SK-N-SH (cell line): Measurements from ENCODE around the gene PPA2. TPM values are rescaled to one million over a fixed set of nuclear protein-coding genes. Genes with fewer than 3 reads are reported as not detected.

Experiments
- CTCF ChIA-PET: fragments of 300-600, 350-600 bp; formaldehyde crosslinking; extraction: SDS; loops from one replicate; lab custom pipeline; 2021; lab: Yijun Ruan, JAX
- POLR2A ChIA-PET: fragments of 350-600 bp; sonication (Branson Sonifier 250); formaldehyde crosslinking; extraction: SDS; loops from one replicate; lab custom pipeline; 2020; ENCODE audit warnings: antibody characterized with exemption, inconsistent platforms; lab: Yijun Ruan, JAX
- DNase-seq: peaks from one replicate; pipeline ENCODE4 v3.0.0; 2012
- H2AFZ ChIP-seq: fragments of 200-600 bp; sonication (generic); 2 replicates; pipeline ENCODE4 v1.8.1; 2016; ENCODE audit warnings: antibody characterized with exemption, mild to moderate bottlenecking, low read depth
- H3F3A ChIP-seq: fragments of 200-600 bp; sonication (generic); replicated peaks from 2 replicates; pipeline ENCODE3; 2016; ENCODE audit warnings: antibody characterized with exemption, mild to moderate bottlenecking; ENCODE audit not compliant: insufficient read depth
- H3K27ac ChIP-seq, 2 experiments: fragments of 200-500 bp in 1 of 2; fragments of 200-600 bp in 1 of 2; sonication (Bioruptor generic) in 1 of 2; sonication (generic), shearing (Covaris generic) in 1 of 2; 2 replicates each; pipeline versions ENCODE4 v1.5.1 to v1.6.1; 2014 to 2016; ENCODE audit warnings: low read depth in 2 of 2, inconsistent platforms in 1 of 2, low read length in 1 of 2, mild to moderate bottlenecking in 1 of 2, mixed read lengths in 1 of 2
- H3K27me3 ChIP-seq: fragments of 200-600 bp; sonication (generic), shearing (Covaris generic); 2 replicates; pipeline ENCODE4 v1.6.1; 2016; ENCODE audit warnings: mixed run types; ENCODE audit not compliant: insufficient read depth
- H3K36me3 ChIP-seq, 2 experiments: fragments of 200-500 bp in 1 of 2; fragments of 200-600 bp in 1 of 2; sonication (Bioruptor generic) in 1 of 2; sonication (generic) in 1 of 2; replicated peaks in 1 of 2; 2 replicates each; pipeline versions ENCODE3 to v1.5.1; 2014 to 2016; ENCODE audit warnings: low read length in 1 of 2, mild to moderate bottlenecking in 1 of 2; ENCODE audit not compliant: insufficient read depth in 2 of 2, control insufficient read depth in 1 of 2
- H3K4me1 ChIP-seq, 2 experiments: fragments of 200-500 bp in 1 of 2; fragments of 200-600 bp in 1 of 2; sonication (Bioruptor generic) in 1 of 2; sonication (generic), shearing (Covaris generic) in 1 of 2; 2 replicates each; pipeline versions ENCODE4 v1.5.1 to v1.6.1; 2014 to 2016; ENCODE audit warnings: low read depth in 1 of 2, low read length in 1 of 2, mixed run types in 1 of 2; ENCODE audit not compliant: insufficient read depth in 2 of 2, control insufficient read depth in 1 of 2
- H3K4me2 ChIP-seq: fragments of 200-600 bp; sonication (generic), shearing (Covaris generic); 2 replicates; pipeline ENCODE4 v1.6.1; 2017; ENCODE audit warnings: mixed run types
- H3K4me3 ChIP-seq, 2 experiments: fragments of 200-500 bp in 1 of 2; fragments of 200-600 bp in 1 of 2; sonication (Bioruptor generic) in 1 of 2; sonication (generic), shearing (Covaris generic) in 1 of 2; 2 replicates each; pipeline versions ENCODE4 v1.5.1 to v1.8.1; 2014 to 2016; ENCODE audit warnings: low read depth in 2 of 2, inconsistent platforms in 1 of 2, low read length in 1 of 2, mild to moderate bottlenecking in 1 of 2, mixed read lengths in 1 of 2, moderate library complexity in 1 of 2
- H3K79me2 ChIP-seq: fragments of 200-600 bp; sonication (generic); 2 replicates; pipeline ENCODE4 v1.8.1; 2017; ENCODE audit warnings: mild to moderate bottlenecking; ENCODE audit not compliant: insufficient read depth
- H3K9ac ChIP-seq: fragments of 200-600 bp; sonication (generic); 2 replicates; pipeline ENCODE4 v1.6.1; 2017; ENCODE audit warnings: mixed run types
- H3K9me2 ChIP-seq: fragments of 200-600 bp; sonication (generic); 2 replicates; pipeline ENCODE4 v1.6.1; 2017; ENCODE audit warnings: mixed run types
- H3K9me3 ChIP-seq: fragments of 200-600 bp; sonication (generic); 2 replicates; pipeline ENCODE4 v1.6.1; 2017; ENCODE audit warnings: mixed run types, mild to moderate bottlenecking, moderate library complexity
- H4K20me1 ChIP-seq: fragments of 200-600 bp; sonication (generic); 2 replicates; pipeline ENCODE4 v1.6.1; 2017; ENCODE audit warnings: mild to moderate bottlenecking, mixed run types; ENCODE audit not compliant: insufficient read depth
- CHD2 ChIP-seq: fragments of 150-350 bp; IDR thresholded peaks from 2 replicates; pipeline ENCODE4 v1.6.1; 2018; ENCODE audit warnings: low read length; ENCODE audit not compliant: partially characterized antibody
- EZH2phosphoT487 ChIP-seq: fragments of 200-600 bp; sonication (generic); IDR thresholded peaks from 2 replicates; pipeline ENCODE4 v1.6.1; 2017; ENCODE audit warnings: low read depth, mixed run types, mild to moderate bottlenecking, antibody characterized with exemption, moderate library complexity, borderline replicate concordance
- FOXJ3 ChIP-seq: sonication (generic); formaldehyde crosslinking; IDR thresholded peaks from 2 replicates; pipeline ENCODE4 v1.5.1; 2020; ENCODE audit warnings: mild to moderate bottlenecking, missing genetic modification reagents
- JUND ChIP-seq: IDR thresholded peaks from 2 replicates; pipeline ENCODE4 v1.4.0; 2012
- MXI1 ChIP-seq: IDR thresholded peaks from 2 replicates; pipeline ENCODE4 v1.6.1; 2012; ENCODE audit warnings: mild to moderate bottlenecking, low read depth, low read length, improper control_type of control experiment
- NFIC ChIP-seq: IDR thresholded peaks from 2 replicates; pipeline ENCODE4 v1.4.0; 2012; ENCODE audit warnings: borderline replicate concordance
- NRF1 ChIP-seq: IDR thresholded peaks from 2 replicates; pipeline ENCODE4 v1.6.1; 2012; ENCODE audit warnings: low read depth, mild to moderate bottlenecking, low read length
- POLR2AphosphoS5 ChIP-seq: IDR thresholded peaks from 2 replicates; pipeline ENCODE4 v1.6.1; 2012; ENCODE audit warnings: low read depth, low read length
- RAD21 ChIP-seq: IDR thresholded peaks from 2 replicates; pipeline ENCODE4 v1.6.1; 2012; ENCODE audit warnings: mild to moderate bottlenecking, low read length
- RCOR1 ChIP-seq: fragments of 150-350 bp; IDR thresholded peaks from 2 replicates; pipeline ENCODE4 v1.6.1; 2017; ENCODE audit warnings: antibody characterized with exemption, low read length
- SIN3A ChIP-seq: IDR thresholded peaks from 2 replicates; pipeline ENCODE4 v1.6.1; 2012; ENCODE audit warnings: low read depth, mild to moderate bottlenecking, low read length, moderate library complexity, borderline replicate concordance
- SMC3 ChIP-seq: IDR thresholded peaks from 2 replicates; pipeline ENCODE4 v1.6.1; 2012; ENCODE audit warnings: low read depth, low read length, improper control_type of control experiment
- YY1 ChIP-seq: IDR thresholded peaks from 2 replicates; pipeline ENCODE4 v1.4.0; 2012; ENCODE audit warnings: low read depth, mild to moderate bottlenecking
- WGBS: methylation state at CpG from one replicate; pipeline ENCODE4 v1.1.6; 2017; ENCODE audit warnings: low lambda C conversion rate; 5-methylcytosine and 5-hydroxymethylcytosine counted together
- polyA plus RNA-seq, 3 experiments: library from polyadenylated mRNA; depleted of rRNA; stranded (reverse); fragments of >200 nt; gene quantifications; 2 replicates each; pipeline ENCODE4 v1.2.3, GENCODE V29; 2012
- TF ChIP-seq, protein P1 (sequence below): fragments of 150-350 bp; IDR thresholded peaks from 2 replicates; pipeline ENCODE4 v1.6.1; 2016; ENCODE audit warnings: mild to moderate bottlenecking, low read depth, low read length
- TF ChIP-seq, protein P2 (sequence below): IDR thresholded peaks from 2 replicates; pipeline ENCODE4 v1.6.1; 2012; ENCODE audit warnings: mild to moderate bottlenecking, low read depth, low read length, moderate library complexity
- TF ChIP-seq, protein P3 (sequence below): IDR thresholded peaks from 2 replicates; pipeline ENCODE4 v1.4.0; 2012; ENCODE audit warnings: low read depth
- TF ChIP-seq, protein P4 (sequence below): IDR thresholded peaks from 2 replicates; pipeline ENCODE4; 2012

The PPA2 gene
- polyA plus RNA-seq, 1 of the 3 experiments (the other 2 are of a cell fraction) = 57.8 TPM

DNA sequence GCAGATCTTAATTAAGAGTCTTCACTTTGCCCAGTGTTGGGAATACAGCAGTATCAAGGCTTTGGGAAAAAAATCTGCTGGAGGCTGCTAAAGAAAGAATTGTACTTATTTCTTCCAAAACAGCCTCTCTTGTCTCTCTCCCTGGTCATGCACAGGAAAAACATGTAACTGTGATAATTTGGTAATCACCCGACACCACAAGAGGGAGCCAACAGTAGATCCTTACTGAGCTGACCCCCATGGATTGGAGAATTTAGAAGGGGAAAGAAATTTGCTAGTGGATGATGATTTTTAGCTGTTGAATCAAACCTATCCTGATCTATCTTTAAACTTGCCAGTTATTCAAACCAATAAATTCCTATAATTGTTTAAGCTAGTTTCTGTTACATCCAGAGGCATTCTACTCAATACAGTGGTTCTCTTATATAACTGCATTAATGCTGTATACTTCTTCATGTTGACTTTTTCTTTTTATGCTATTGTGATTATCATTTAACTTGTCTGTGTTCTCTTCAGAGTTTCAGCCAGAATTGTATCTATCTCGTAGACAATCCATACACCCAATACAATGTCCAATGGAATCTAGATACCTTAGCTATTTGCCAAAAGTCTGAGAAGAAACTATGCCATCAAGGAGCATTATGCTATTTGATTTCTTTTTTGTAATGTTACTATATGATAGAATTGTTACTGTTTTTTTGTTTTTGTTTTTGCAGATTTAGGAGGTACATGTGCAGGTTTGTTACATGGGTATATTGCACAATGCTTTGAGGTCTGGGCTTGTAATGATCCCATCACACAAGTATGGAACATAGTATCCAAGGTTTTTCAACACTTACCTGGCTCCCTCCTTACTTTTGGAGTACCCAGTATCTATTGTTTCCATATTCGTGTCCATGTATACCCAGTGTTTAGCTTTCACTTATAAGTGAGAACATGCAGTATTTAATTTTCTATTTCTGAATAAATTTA lies 47.2 kb upstream of the PPA2 start (continued):
- TF ChIP-seq RCOR1 (no peak), SMC3 (peak; percentile 78), NRF1 (no peak)

DNA sequence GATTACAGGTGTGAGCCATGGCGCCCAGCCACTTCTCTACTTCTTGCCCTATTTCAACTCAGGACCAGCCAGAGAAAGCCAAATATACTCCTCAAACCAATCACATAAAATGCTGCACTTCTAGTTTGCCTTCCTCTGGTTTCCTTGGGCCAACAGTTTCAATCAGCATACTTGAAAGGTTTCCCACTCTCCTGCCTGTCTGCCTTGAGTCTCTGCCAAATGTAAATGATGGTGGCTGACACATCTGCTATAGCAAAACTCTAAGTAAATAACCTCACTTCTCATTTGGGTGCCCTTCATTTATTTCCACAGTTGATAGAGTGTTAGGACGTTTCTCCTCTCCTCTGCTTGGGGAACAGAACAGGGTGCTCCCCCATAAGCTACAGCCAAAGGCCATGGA lies 36.4 kb upstream of the PPA2 start:
- 46% methylated on average over 2 of the region's 2 CpGs for WGBS
- no peak for DNase-seq
- Histone ChIP-seq H2AFZ (no peak overlapping the region), H3K4me2 (no peak overlapping the region), H3K9me3 (no peaks in the 10 kb centered on the region), H3K9ac (no peak overlapping the region), H3K36me3 (no peaks in the 10 kb centered on the region), H4K20me1 (no peaks in the 10 kb centered on the region), H3K4me3 (no peak overlapping the region), H3K4me1 (no peaks in the 10 kb centered on the region), H3F3A (no peaks in the 10 kb centered on the region), H3K27me3 (no peaks in the 10 kb centered on the region), H3K9me2 (no peaks in the 10 kb centered on the region), H3K27ac (no peak overlapping the region), H3K79me2 (no peaks in the 10 kb centered on the region)
- TF ChIP-seq JUND (no peak), EZH2phosphoT487 (no peak), CHD2 (no peak), MXI1 (no peak), SIN3A (no peak), FOXJ3 (CRISPR knock-in tag) (no peak), YY1 (no peak), POLR2AphosphoS5 (no peak), RAD21 (no peak), NFIC (no peak)
- TF ChIP-seq, protein P1, sequence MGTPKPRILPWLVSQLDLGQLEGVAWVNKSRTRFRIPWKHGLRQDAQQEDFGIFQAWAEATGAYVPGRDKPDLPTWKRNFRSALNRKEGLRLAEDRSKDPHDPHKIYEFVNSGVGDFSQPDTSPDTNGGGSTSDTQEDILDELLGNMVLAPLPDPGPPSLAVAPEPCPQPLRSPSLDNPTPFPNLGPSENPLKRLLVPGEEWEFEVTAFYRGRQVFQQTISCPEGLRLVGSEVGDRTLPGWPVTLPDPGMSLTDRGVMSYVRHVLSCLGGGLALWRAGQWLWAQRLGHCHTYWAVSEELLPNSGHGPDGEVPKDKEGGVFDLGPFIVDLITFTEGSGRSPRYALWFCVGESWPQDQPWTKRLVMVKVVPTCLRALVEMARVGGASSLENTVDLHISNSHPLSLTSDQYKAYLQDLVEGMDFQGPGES = no peak
- TF ChIP-seq, protein P2, sequence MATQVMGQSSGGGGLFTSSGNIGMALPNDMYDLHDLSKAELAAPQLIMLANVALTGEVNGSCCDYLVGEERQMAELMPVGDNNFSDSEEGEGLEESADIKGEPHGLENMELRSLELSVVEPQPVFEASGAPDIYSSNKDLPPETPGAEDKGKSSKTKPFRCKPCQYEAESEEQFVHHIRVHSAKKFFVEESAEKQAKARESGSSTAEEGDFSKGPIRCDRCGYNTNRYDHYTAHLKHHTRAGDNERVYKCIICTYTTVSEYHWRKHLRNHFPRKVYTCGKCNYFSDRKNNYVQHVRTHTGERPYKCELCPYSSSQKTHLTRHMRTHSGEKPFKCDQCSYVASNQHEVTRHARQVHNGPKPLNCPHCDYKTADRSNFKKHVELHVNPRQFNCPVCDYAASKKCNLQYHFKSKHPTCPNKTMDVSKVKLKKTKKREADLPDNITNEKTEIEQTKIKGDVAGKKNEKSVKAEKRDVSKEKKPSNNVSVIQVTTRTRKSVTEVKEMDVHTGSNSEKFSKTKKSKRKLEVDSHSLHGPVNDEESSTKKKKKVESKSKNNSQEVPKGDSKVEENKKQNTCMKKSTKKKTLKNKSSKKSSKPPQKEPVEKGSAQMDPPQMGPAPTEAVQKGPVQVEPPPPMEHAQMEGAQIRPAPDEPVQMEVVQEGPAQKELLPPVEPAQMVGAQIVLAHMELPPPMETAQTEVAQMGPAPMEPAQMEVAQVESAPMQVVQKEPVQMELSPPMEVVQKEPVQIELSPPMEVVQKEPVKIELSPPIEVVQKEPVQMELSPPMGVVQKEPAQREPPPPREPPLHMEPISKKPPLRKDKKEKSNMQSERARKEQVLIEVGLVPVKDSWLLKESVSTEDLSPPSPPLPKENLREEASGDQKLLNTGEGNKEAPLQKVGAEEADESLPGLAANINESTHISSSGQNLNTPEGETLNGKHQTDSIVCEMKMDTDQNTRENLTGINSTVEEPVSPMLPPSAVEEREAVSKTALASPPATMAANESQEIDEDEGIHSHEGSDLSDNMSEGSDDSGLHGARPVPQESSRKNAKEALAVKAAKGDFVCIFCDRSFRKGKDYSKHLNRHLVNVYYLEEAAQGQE = no peak
- TF ChIP-seq, protein P3, sequence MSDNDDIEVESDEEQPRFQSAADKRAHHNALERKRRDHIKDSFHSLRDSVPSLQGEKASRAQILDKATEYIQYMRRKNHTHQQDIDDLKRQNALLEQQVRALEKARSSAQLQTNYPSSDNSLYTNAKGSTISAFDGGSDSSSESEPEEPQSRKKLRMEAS = no peak
- TF ChIP-seq, protein P4, sequence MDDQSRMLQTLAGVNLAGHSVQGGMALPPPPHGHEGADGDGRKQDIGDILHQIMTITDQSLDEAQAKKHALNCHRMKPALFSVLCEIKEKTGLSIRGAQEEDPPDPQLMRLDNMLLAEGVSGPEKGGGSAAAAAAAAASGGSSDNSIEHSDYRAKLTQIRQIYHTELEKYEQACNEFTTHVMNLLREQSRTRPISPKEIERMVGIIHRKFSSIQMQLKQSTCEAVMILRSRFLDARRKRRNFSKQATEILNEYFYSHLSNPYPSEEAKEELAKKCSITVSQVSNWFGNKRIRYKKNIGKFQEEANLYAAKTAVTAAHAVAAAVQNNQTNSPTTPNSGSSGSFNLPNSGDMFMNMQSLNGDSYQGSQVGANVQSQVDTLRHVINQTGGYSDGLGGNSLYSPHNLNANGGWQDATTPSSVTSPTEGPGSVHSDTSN = no peak
- POLR2A ChIA-PET = no interaction called here
- CTCF ChIA-PET = interaction anchor here (0.8 kb wide), 1 partner anchor 11 kb away, joined by 3 read pairs; no protein-coding TSS in a partner anchor
